Middle frontal gyrus (tissue), 1 donor: ENCODE results near the gene CHRDL1.

Experiments used
- DNase-seq: peaks from one replicate; pipeline ENCODE4 v3.0.0-alpha.2; 2015; ENCODE audit warnings: low spot score; ENCODE audit errors: extremely low spot score

Gene CHRDL1

GRCh38 chrX:110743679-110744340 lies 51.8 kb downstream of the CHRDL1 start:
- DNase-seq = no peak

- no peak for DNase-seq
Observed at GRCh38 chrX:110741213-110741796, 54.3 kb downstream of the CHRDL1 start.

GRCh38 chrX:110734894-110735541 lies 60.6 kb downstream of the CHRDL1 start:
- no peak for DNase-seq

GRCh38 chrX:110734271-110734670 lies 61.3 kb downstream of the CHRDL1 start:
- no peak for DNase-seq

- DNase-seq = no peak
Observed at GRCh38 chrX:110733166-110733565, 62.5 kb downstream of the CHRDL1 start.

- no peak for DNase-seq
Observed at GRCh38 chrX:110732266-110732665, 63.4 kb downstream of the CHRDL1 start.

GRCh38 chrX:110723844-110724243 lies 71.8 kb downstream of the CHRDL1 start:
- DNase-seq = no peak

- DNase-seq = no peak
Observed at GRCh38 chrX:110722135-110722534, 73.5 kb downstream of the CHRDL1 start.

GRCh38 chrX:110713666-110714065 lies 82.0 kb downstream of the CHRDL1 start:
- DNase-seq = no peak

GRCh38 chrX:110706446-110706845 lies 89.2 kb downstream of the CHRDL1 start:
- DNase-seq = no peak

- DNase-seq = no peak
Observed at GRCh38 chrX:110703641-110704040, 92.0 kb downstream of the CHRDL1 start.

GRCh38 chrX:110699109-110699508 lies 96.5 kb downstream of the CHRDL1 start:
- no peak for DNase-seq

GRCh38 chrX:110698696-110699095 lies 96.9 kb downstream of the CHRDL1 start:
- no peak for DNase-seq

GRCh38 chrX:110692866-110693265 lies 102.8 kb downstream of the CHRDL1 start:
- no peak for DNase-seq

GRCh38 chrX:110691446-110691845 lies 104.2 kb downstream of the CHRDL1 start:
- no peak for DNase-seq

- DNase-seq = no peak
Observed at GRCh38 chrX:110684653-110685052, 111.0 kb downstream of the CHRDL1 start.

GRCh38 chrX:110683925-110684324 lies 111.7 kb downstream of the CHRDL1 start:
- DNase-seq = no peak

GRCh38 chrX:110678591-110678990 lies 117.0 kb downstream of the CHRDL1 start:
- DNase-seq = no peak

- no peak for DNase-seq
Observed at GRCh38 chrX:110675886-110676285, 119.7 kb downstream of the CHRDL1 start.

- no peak for DNase-seq
Observed at GRCh38 chrX:110671068-110671803, 124.4 kb downstream of the CHRDL1 start.

GRCh38 chrX:110669572-110669971 lies 126.0 kb downstream of the CHRDL1 start:
- no peak for DNase-seq

GRCh38 chrX:110667706-110668105 lies 127.9 kb downstream of the CHRDL1 start:
- no peak for DNase-seq
